Liver (tissue), 9 donors: ENCODE measurements around the gene RNLS. TPM values are rescaled to one million over a fixed set of nuclear protein-coding genes. Genes with fewer than 3 reads are reported as not detected.

Experiments
- DNase-seq: peaks from one replicate; pipeline ENCODE4 v3.0.0-alpha.2; 2017; ENCODE audit warnings: low spot score
- H3K27ac ChIP-seq, 2 donors: one replicate each; pipeline ENCODE4 v1.7.0; 2013; ENCODE audit warnings: inconsistent platforms in 2 of 2, low read length in 2 of 2, control low read depth in 1 of 2, low read depth in 1 of 2, mild to moderate bottlenecking in 1 of 2
- H3K27me3 ChIP-seq, 4 donors: one replicate each; pipeline versions ENCODE4 v1.6.1 to v1.7.0; 2013; ENCODE audit warnings: low read length in 3 of 4, inconsistent platforms in 1 of 4, mild to moderate bottlenecking in 1 of 4, moderate library complexity in 1 of 4; ENCODE audit not compliant: control insufficient read depth in 4 of 4, insufficient read depth in 4 of 4
- H3K36me3 ChIP-seq, 4 donors: one replicate each; pipeline versions ENCODE4 v1.6.1 to v1.7.0; 2013; ENCODE audit warnings: low read length in 3 of 4, mild to moderate bottlenecking in 3 of 4, low read depth in 1 of 4, moderate library complexity in 1 of 4; ENCODE audit not compliant: control insufficient read depth in 4 of 4, insufficient read depth in 3 of 4
- H3K4me1 ChIP-seq, 4 donors: one replicate each; pipeline versions ENCODE4 v1.6.1 to v1.7.0; 2013; ENCODE audit warnings: low read length in 3 of 4, mild to moderate bottlenecking in 3 of 4, moderate library complexity in 1 of 4; ENCODE audit not compliant: control insufficient read depth in 4 of 4, insufficient read depth in 4 of 4
- H3K4me3 ChIP-seq, 3 donors: one replicate each; pipeline versions ENCODE4 v1.6.1 to v1.7.0; 2013; ENCODE audit warnings: low read length in 3 of 3, control low read depth in 1 of 3, low read depth in 1 of 3, mild to moderate bottlenecking in 1 of 3
- H3K9ac ChIP-seq, 2 donors: one replicate each; pipeline ENCODE4 v1.7.0; 2013; ENCODE audit warnings: low read length in 2 of 2, mild to moderate bottlenecking in 2 of 2, moderate library complexity in 2 of 2, control low read depth in 1 of 2, low read depth in 1 of 2
- H3K9me3 ChIP-seq, 4 donors: one replicate each; pipeline versions ENCODE4 v1.6.1 to v1.7.0; 2013; ENCODE audit warnings: low read length in 3 of 4; ENCODE audit not compliant: control insufficient read depth in 4 of 4
- EGR1 ChIP-seq, 2 donors: IDR thresholded peaks; 2 replicates each; pipeline ENCODE4 v1.6.1; 2016 to 2018; ENCODE audit warnings: antibody characterized with exemption in 2 of 2, low read depth in 2 of 2
- FOXA1 ChIP-seq: IDR thresholded peaks from 2 replicates; pipeline ENCODE4 v1.6.1; 2016; ENCODE audit warnings: antibody characterized with exemption
- FOXA2 ChIP-seq: IDR thresholded peaks from 2 replicates; pipeline ENCODE4 v1.6.1; 2016; ENCODE audit warnings: antibody characterized with exemption
- GABPA ChIP-seq, 2 donors: IDR thresholded peaks in 1 of 2; conservative IDR thresholded peaks in 1 of 2; 2 replicates each; pipeline ENCODE4 v1.6.1; 2016; ENCODE audit warnings: antibody characterized with exemption in 2 of 2, mild to moderate bottlenecking in 1 of 2, moderate library complexity in 1 of 2
- HNF4A ChIP-seq, 2 donors: conservative IDR thresholded peaks; 2 replicates each; pipeline ENCODE4 v1.6.1; 2016; ENCODE audit warnings: antibody characterized with exemption in 2 of 2, mild to moderate bottlenecking in 2 of 2
- HNF4G ChIP-seq: IDR thresholded peaks from 2 replicates; pipeline ENCODE4 v1.6.1; 2016; ENCODE audit warnings: antibody characterized with exemption
- JUND ChIP-seq, 2 donors: IDR thresholded peaks; 2 replicates each; pipeline ENCODE4 v1.6.1; 2016; ENCODE audit warnings: antibody characterized with exemption in 2 of 2
- NR2F2 ChIP-seq: IDR thresholded peaks from 2 replicates; pipeline ENCODE4 v1.6.1; 2016; ENCODE audit warnings: antibody characterized with exemption
- RAD21 ChIP-seq, 2 donors: IDR thresholded peaks; 2 replicates each; pipeline ENCODE4 v1.6.1; 2016; ENCODE audit warnings: antibody characterized with exemption in 2 of 2, mild to moderate bottlenecking in 2 of 2
- RXRA ChIP-seq, 2 donors: IDR thresholded peaks; 2 replicates each; pipeline ENCODE4 v1.6.1; 2017 to 2018; ENCODE audit warnings: antibody characterized with exemption in 2 of 2, mild to moderate bottlenecking in 1 of 2
- SP1 ChIP-seq: IDR thresholded peaks from 2 replicates; pipeline ENCODE4 v1.6.1; 2018; ENCODE audit warnings: antibody characterized with exemption, mild to moderate bottlenecking
- TAF1 ChIP-seq: conservative IDR thresholded peaks from 2 replicates; pipeline ENCODE4 v1.6.1; 2016; ENCODE audit warnings: antibody characterized with exemption, mild to moderate bottlenecking
- YY1 ChIP-seq: IDR thresholded peaks from 2 replicates; pipeline ENCODE4 v1.6.1; 2016; ENCODE audit warnings: antibody characterized with exemption, mild to moderate bottlenecking
- WGBS: extraction: QIAGEN DNeasy Blood & Tissue Kit; methylation state at CpG from one replicate; pipeline ENCODE4 v1.1.7; 2013; 5-methylcytosine and 5-hydroxymethylcytosine counted together
- polyA plus RNA-seq, 2 donors: library from polyadenylated mRNA; stranded (reverse) in 1 of 2; unstranded in 1 of 2; fragments of 200-250 nt in 1 of 2; fragments of >200 nt in 1 of 2; fragmentation: Nextera tagmentation in 1 of 2; extraction: Ambion mirVana in 1 of 2; gene quantifications; one replicate each; pipeline versions ENCODE4 v1.2.1 to v1.2.3, GENCODE V29; 2013 to 2015
- total RNA-seq, 2 donors: library from RNA; depleted of rRNA; stranded (reverse); fragments of >200 nt; gene quantifications; one replicate each; pipeline ENCODE4 v1.2.3, GENCODE V29; 2014
- TF ChIP-seq, protein P1 (sequence below): IDR thresholded peaks from 2 replicates; pipeline ENCODE4 v1.6.1; 2016; ENCODE audit warnings: antibody characterized with exemption, mild to moderate bottlenecking
- TF ChIP-seq, protein P2 (sequence below): IDR thresholded peaks from 2 replicates; pipeline ENCODE4 v1.6.1; 2016; ENCODE audit warnings: antibody characterized with exemption
- TF ChIP-seq, protein P3 (sequence below): IDR thresholded peaks from 2 replicates; pipeline ENCODE4 v1.6.1; 2016; ENCODE audit warnings: antibody characterized with exemption
- TF ChIP-seq, protein P4 (sequence below): fragments of 150-350 bp; IDR thresholded peaks from 2 replicates; pipeline ENCODE4 v1.5.1; 2017; ENCODE audit warnings: improper control_type of control experiment, low read depth, low read length; ENCODE audit not compliant: missing input control
- TF ChIP-seq, protein P5 (sequence below): IDR thresholded peaks from 2 replicates; pipeline ENCODE4 v1.6.1; 2016; ENCODE audit warnings: antibody characterized with exemption
- donor health status: healthy.
- donor health status: healthy.
- donor health status: healthy.
- donor health status: healthy.
- donor health status: healthy.

Gene RNLS
- total and polyA plus RNA-seq, 4 donors = 4.1 to 12.4 (median 7.5) TPM

DNA sequence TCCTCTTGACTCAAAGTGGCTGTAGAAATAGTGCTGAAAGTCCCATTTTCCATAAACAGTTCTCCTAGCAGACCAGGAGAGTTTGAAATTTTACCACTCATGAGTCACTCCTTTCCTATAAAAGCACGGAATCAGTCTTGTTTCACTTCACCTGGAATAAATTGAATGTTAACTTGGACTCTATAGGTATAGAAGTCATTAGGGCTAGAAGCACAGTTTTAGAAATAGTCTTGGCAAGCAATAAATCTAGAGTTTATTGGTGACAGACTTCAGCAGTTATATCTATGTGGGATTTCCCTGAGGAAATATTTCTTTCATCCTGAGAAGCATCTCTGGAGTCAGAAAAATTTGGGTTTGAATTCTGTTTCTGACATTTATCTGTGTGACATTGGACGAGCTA is 212.4 kb downstream of the RNLS start:
- no peaks in the 10 kb centered on the region for H3K27me3 ChIP-seq
- H3K4me1 ChIP-seq = peaks cover 0 to 7% (median 1%) of the 10 kb centered on the region in 4 donors
- no peak overlapping the region for H3K27ac ChIP-seq
- no peak for TF ChIP-seq RAD21 (IDR thresholded peaks at IDR 0.05)
- no peak for TF ChIP-seq SP1
- TF ChIP-seq, protein P1, sequence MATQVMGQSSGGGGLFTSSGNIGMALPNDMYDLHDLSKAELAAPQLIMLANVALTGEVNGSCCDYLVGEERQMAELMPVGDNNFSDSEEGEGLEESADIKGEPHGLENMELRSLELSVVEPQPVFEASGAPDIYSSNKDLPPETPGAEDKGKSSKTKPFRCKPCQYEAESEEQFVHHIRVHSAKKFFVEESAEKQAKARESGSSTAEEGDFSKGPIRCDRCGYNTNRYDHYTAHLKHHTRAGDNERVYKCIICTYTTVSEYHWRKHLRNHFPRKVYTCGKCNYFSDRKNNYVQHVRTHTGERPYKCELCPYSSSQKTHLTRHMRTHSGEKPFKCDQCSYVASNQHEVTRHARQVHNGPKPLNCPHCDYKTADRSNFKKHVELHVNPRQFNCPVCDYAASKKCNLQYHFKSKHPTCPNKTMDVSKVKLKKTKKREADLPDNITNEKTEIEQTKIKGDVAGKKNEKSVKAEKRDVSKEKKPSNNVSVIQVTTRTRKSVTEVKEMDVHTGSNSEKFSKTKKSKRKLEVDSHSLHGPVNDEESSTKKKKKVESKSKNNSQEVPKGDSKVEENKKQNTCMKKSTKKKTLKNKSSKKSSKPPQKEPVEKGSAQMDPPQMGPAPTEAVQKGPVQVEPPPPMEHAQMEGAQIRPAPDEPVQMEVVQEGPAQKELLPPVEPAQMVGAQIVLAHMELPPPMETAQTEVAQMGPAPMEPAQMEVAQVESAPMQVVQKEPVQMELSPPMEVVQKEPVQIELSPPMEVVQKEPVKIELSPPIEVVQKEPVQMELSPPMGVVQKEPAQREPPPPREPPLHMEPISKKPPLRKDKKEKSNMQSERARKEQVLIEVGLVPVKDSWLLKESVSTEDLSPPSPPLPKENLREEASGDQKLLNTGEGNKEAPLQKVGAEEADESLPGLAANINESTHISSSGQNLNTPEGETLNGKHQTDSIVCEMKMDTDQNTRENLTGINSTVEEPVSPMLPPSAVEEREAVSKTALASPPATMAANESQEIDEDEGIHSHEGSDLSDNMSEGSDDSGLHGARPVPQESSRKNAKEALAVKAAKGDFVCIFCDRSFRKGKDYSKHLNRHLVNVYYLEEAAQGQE = no peak
- no peak for TF ChIP-seq TAF1
- TF ChIP-seq, protein P2, sequence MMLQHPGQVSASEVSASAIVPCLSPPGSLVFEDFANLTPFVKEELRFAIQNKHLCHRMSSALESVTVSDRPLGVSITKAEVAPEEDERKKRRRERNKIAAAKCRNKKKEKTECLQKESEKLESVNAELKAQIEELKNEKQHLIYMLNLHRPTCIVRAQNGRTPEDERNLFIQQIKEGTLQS = no peak
- TF ChIP-seq GABPA (IDR thresholded peaks at IDR 0.05 in 1 of 2, conservative IDR thresholded peaks at IDR 0.05 in 1 of 2) = no peak
- TF ChIP-seq, protein P3, sequence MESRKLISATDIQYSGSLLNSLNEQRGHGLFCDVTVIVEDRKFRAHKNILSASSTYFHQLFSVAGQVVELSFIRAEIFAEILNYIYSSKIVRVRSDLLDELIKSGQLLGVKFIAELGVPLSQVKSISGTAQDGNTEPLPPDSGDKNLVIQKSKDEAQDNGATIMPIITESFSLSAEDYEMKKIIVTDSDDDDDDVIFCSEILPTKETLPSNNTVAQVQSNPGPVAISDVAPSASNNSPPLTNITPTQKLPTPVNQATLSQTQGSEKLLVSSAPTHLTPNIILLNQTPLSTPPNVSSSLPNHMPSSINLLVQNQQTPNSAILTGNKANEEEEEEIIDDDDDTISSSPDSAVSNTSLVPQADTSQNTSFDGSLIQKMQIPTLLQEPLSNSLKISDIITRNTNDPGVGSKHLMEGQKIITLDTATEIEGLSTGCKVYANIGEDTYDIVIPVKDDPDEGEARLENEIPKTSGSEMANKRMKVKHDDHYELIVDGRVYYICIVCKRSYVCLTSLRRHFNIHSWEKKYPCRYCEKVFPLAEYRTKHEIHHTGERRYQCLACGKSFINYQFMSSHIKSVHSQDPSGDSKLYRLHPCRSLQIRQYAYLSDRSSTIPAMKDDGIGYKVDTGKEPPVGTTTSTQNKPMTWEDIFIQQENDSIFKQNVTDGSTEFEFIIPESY = no peak
- H3K4me3 ChIP-seq = no peak overlapping the region
- H3K9me3 ChIP-seq = no peaks in the 10 kb centered on the region
- no peaks in the 10 kb centered on the region for H3K36me3 ChIP-seq
- no peak overlapping the region for H3K9ac ChIP-seq
- no peak for DNase-seq
- WGBS = 93% methylated on average over 2 of the region's 2 CpGs

DNA sequence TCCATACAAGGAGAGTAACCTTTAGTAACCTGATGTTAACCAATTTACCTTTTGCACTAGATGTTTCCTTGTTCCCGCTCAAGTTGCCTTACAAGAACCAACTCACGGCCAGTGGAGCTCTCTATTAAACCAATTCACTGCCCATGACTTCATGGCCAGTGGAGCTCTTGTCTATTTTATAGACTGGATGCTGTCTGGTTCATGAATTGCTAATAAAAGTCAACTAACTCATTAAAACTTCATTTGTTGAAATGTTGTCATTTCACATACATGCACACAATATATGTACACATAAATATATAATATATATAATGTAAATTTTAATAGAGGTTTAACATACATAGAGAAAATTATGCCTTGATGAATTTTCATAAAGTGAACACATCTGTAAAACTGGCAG is 216.3 kb downstream of the RNLS start:
- DNase-seq = no peak
- H3K36me3 ChIP-seq = no peaks in the 10 kb centered on the region
- H3K27me3 ChIP-seq = no peaks in the 10 kb centered on the region
- no peak overlapping the region for H3K9ac ChIP-seq
- H3K9me3 ChIP-seq = no peaks in the 10 kb centered on the region
- no peak overlapping the region for H3K4me3 ChIP-seq
- WGBS = 95% methylated on average over 2 of the region's 2 CpGs
- TF ChIP-seq TAF1 (no peak), RXRA (IDR thresholded peaks at IDR 0.05) (no peak), NR2F2 (no peak), FOXA2 (no peak), YY1 (no peak), HNF4A (conservative IDR thresholded peaks at IDR 0.05) (no peak), RAD21 (IDR thresholded peaks at IDR 0.05) (no peak), EGR1 (IDR thresholded peaks at IDR 0.05; ENCODE audit: low read depth in 2 of 2) (no peak), JUND (IDR thresholded peaks at IDR 0.05) (no peak), HNF4G (no peak), FOXA1 (no peak), SP1 (no peak), GABPA (IDR thresholded peaks at IDR 0.05 in 1 of 2, conservative IDR thresholded peaks at IDR 0.05 in 1 of 2) (no peak)
- TF ChIP-seq, protein P4, sequence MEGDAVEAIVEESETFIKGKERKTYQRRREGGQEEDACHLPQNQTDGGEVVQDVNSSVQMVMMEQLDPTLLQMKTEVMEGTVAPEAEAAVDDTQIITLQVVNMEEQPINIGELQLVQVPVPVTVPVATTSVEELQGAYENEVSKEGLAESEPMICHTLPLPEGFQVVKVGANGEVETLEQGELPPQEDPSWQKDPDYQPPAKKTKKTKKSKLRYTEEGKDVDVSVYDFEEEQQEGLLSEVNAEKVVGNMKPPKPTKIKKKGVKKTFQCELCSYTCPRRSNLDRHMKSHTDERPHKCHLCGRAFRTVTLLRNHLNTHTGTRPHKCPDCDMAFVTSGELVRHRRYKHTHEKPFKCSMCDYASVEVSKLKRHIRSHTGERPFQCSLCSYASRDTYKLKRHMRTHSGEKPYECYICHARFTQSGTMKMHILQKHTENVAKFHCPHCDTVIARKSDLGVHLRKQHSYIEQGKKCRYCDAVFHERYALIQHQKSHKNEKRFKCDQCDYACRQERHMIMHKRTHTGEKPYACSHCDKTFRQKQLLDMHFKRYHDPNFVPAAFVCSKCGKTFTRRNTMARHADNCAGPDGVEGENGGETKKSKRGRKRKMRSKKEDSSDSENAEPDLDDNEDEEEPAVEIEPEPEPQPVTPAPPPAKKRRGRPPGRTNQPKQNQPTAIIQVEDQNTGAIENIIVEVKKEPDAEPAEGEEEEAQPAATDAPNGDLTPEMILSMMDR = no peak
- TF ChIP-seq, protein P2 = no peak
- TF ChIP-seq, protein P5, sequence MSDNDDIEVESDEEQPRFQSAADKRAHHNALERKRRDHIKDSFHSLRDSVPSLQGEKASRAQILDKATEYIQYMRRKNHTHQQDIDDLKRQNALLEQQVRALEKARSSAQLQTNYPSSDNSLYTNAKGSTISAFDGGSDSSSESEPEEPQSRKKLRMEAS = no peak
- TF ChIP-seq, protein P3 = no peak
- TF ChIP-seq, protein P1 = no peak
- no peak overlapping the region for H3K27ac ChIP-seq
- peaks cover 0 to 3% (median 1%) of the 10 kb centered on the region in 4 donors for H3K4me1 ChIP-seq
